Osteoblast (primary cell): ENCODE results near the gene BICD2. TPM values are rescaled to one million over a fixed set of nuclear protein-coding genes. Genes with fewer than 3 reads are reported as not detected.

Experiments used
- DNase-seq: peaks from one replicate; pipeline ENCODE4 v3.0.0; 2011; ENCODE audit warnings: low spot score, mixed read lengths; ENCODE audit not compliant: insufficient read length; ENCODE audit errors: missing footprints
- H2AFZ ChIP-seq: 2 replicates; pipeline ENCODE4 v1.6.0; 2011; ENCODE audit warnings: mild to moderate bottlenecking, low read length
- H3K27ac ChIP-seq: 2 replicates; pipeline ENCODE4 v1.5.1; 2011; ENCODE audit warnings: mild to moderate bottlenecking, low read depth, low read length, moderate library complexity
- H3K27me3 ChIP-seq: 2 replicates; pipeline ENCODE4 v1.6.0; 2012; ENCODE audit warnings: mild to moderate bottlenecking, control low read depth, inconsistent platforms, low read length, moderate library complexity; ENCODE audit not compliant: insufficient read depth
- H3K36me3 ChIP-seq: 2 replicates; pipeline ENCODE4 v1.5.1; 2011; ENCODE audit warnings: mild to moderate bottlenecking, low read length, control low read depth, moderate library complexity; ENCODE audit not compliant: insufficient read depth
- H3K4me1 ChIP-seq: 2 replicates; pipeline ENCODE4 v1.5.1; 2011; ENCODE audit warnings: mild to moderate bottlenecking, low read length, control low read depth, moderate library complexity; ENCODE audit not compliant: insufficient read depth
- H3K4me2 ChIP-seq: 2 replicates; pipeline ENCODE4 v1.6.0; 2011; ENCODE audit warnings: mild to moderate bottlenecking, low read length; ENCODE audit not compliant: insufficient read depth
- H3K4me3 ChIP-seq: fragments of 200-600 bp; sonication (generic); 3 replicates; pipeline ENCODE4 v1.5.1; 2012; ENCODE audit warnings: mild to moderate bottlenecking, low read length, inconsistent platforms; ENCODE audit not compliant: insufficient read depth
- H3K79me2 ChIP-seq: 2 replicates; pipeline ENCODE4 v1.6.0; 2012; ENCODE audit warnings: mild to moderate bottlenecking, low read length, control low read depth, inconsistent platforms; ENCODE audit not compliant: insufficient read depth
- H3K9me3 ChIP-seq: 2 replicates; pipeline ENCODE4 v1.5.1; 2011; ENCODE audit warnings: low read depth, low read length, control low read depth
- H4K20me1 ChIP-seq: 2 replicates; pipeline ENCODE4 v1.6.0; 2012; ENCODE audit warnings: mild to moderate bottlenecking, low read length, control low read depth; ENCODE audit not compliant: insufficient read depth
- total RNA-seq: library from RNA; depleted of rRNA; stranded (reverse); fragments of >200 nt; gene quantifications from 2 replicates; pipeline ENCODE4 v1.2.3, GENCODE V29; 2012
- TF ChIP-seq, protein P1 (sequence below): IDR thresholded peaks from 2 replicates; pipeline ENCODE4 v1.5.1; 2011; ENCODE audit warnings: mild to moderate bottlenecking, low read depth, low read length, moderate library complexity; ENCODE audit errors: extremely low read depth

Gene BICD2
- total RNA-seq, 1 donor = 31.8 TPM

GRCh38 chr9:92736563-92737215 is 27.9 kb downstream of the BICD2 start:
- H3K79me2 ChIP-seq = peaks cover 89% of the 10 kb centered on the region
- no peak overlapping the region for H3K4me2 ChIP-seq
- H4K20me1 ChIP-seq = peaks cover 47% of the 10 kb centered on the region
- H3K4me3 ChIP-seq = no peak overlapping the region
- no peaks in the 10 kb centered on the region for H3K27me3 ChIP-seq
- TF ChIP-seq, protein P1, sequence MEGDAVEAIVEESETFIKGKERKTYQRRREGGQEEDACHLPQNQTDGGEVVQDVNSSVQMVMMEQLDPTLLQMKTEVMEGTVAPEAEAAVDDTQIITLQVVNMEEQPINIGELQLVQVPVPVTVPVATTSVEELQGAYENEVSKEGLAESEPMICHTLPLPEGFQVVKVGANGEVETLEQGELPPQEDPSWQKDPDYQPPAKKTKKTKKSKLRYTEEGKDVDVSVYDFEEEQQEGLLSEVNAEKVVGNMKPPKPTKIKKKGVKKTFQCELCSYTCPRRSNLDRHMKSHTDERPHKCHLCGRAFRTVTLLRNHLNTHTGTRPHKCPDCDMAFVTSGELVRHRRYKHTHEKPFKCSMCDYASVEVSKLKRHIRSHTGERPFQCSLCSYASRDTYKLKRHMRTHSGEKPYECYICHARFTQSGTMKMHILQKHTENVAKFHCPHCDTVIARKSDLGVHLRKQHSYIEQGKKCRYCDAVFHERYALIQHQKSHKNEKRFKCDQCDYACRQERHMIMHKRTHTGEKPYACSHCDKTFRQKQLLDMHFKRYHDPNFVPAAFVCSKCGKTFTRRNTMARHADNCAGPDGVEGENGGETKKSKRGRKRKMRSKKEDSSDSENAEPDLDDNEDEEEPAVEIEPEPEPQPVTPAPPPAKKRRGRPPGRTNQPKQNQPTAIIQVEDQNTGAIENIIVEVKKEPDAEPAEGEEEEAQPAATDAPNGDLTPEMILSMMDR = no peak
- no peak overlapping the region for H3K27ac ChIP-seq
- H3K36me3 ChIP-seq = no peaks in the 10 kb centered on the region
- peak; percentile 34 for DNase-seq
- H3K4me1 ChIP-seq = peaks cover 22% of the 10 kb centered on the region
- no peaks in the 10 kb centered on the region for H3K9me3 ChIP-seq
- no peak overlapping the region for H2AFZ ChIP-seq

DNA sequence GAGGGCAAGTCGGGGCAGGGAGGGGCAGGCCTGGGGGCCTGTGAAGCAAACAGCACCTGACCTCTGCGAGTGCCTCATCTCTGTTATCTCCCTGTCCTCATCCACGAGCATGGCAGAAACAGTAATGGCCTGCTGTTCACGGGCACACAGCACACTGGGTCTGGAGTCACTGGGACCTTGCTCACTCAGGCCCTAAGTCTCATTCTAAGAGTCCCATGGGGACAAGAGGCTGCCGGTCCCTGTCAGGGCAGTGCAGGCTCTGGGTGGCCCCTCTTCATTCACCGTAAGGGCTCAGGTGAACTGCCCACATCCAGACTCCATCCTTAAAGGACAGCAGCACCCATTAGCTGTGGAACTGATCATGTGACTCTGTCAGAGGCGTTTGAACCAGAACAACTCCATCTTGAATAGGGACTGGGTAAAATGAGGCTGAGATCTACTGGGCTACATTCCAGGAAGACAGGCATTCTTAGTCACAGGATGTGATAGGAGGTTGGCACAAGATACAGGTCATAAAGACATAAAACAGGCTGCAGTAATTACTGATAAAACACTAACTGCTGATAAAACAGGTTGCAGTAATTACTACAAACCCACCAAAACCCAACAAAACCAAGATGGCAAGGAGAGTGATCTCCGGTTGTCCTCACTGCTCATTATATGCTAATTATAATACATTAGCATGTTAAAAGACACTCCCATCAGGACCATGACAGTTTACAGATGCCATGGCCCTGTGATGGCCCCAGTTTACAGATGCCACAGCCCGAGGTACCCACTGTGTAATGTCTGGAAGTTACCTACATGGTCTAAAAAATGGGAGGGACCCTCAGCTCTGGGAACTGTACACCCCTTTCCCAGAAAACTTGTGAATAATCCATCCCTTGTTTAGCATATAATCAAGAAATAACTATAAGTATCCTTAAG is 28.7 kb downstream of the BICD2 start:
- Histone ChIP-seq H3K4me2 (no peak overlapping the region), H3K27me3 (no peaks in the 10 kb centered on the region), H4K20me1 (peaks cover 53% of the 10 kb centered on the region), H3K4me1 (peaks cover 20% of the 10 kb centered on the region), H3K79me2 (peaks cover 88% of the 10 kb centered on the region), H3K4me3 (no peak overlapping the region), H2AFZ (no peak overlapping the region), H3K9me3 (no peaks in the 10 kb centered on the region), H3K27ac (no peak overlapping the region), H3K36me3 (no peaks in the 10 kb centered on the region)
- TF ChIP-seq, protein P1 = no peak
- peak; percentile 54 for DNase-seq

DNA sequence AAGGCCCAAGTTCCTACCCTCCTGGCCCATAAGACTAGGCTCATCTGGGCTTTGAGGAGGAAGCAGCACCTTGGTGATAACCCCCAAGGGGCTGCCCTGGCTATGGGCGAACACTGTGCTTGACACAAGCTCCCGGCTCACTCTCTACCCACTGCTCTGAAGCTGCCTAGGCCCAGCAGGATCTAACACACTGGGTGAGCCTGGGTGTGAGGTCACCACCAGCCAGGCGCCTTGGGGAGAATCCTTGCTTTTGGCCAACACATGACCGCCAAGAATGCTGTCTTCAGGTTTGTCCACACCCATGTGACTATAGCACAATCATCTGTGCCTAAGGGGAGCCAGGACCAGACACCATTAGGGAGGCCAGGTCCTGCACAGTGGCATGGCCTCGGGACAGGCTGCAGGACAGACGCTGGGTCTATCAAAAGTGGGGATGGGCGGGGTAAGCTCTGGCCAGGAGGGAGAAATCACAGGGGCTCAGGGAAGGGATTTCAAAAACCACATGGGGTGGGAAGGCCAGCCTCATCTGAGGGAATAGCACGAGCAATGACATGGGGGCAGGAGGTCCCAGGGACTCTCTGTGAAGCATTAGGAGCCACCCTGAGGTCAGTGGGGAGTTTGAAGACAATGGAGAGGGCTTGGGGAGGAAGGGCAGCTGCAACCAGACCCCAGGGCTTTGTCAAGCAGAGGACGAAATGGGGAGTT is 29.6 kb downstream of the BICD2 start:
- Histone ChIP-seq H3K4me1 (peaks cover 15% of the 10 kb centered on the region), H3K79me2 (peaks cover 88% of the 10 kb centered on the region), H4K20me1 (peaks cover 52% of the 10 kb centered on the region), H3K27ac (no peak overlapping the region), H2AFZ (no peak overlapping the region), H3K27me3 (no peaks in the 10 kb centered on the region), H3K9me3 (no peaks in the 10 kb centered on the region), H3K4me3 (no peak overlapping the region), H3K4me2 (no peak overlapping the region), H3K36me3 (no peaks in the 10 kb centered on the region)
- TF ChIP-seq, protein P1 = no peak
- peak; percentile 3 for DNase-seq
